WTC11 (cell line): ENCODE results near the gene VSTM2L. TPM values are rescaled to one million over a fixed set of nuclear protein-coding genes. Genes with fewer than 3 reads are reported as not detected.

Source experiments
- ATAC-seq: fragments of 200-7000 bp; cut with Tn5 transposase; 2 replicates; pipeline ENCODE4 v1.10.0; 2021; ENCODE audit warnings: mild to moderate bottlenecking, moderate library complexity
- CTCF ChIA-PET: fragments of 300-600 bp; sonication (Branson Sonifier 250); formaldehyde crosslinking; loops from one replicate; lab custom pipeline; 2021; ENCODE audit warnings: antibody characterized with exemption; lab: Charles Lee
- POLR2A ChIA-PET: fragments of 350-600 bp; sonication (Branson Sonifier 250); formaldehyde crosslinking; loops from one replicate; lab custom pipeline; 2021; ENCODE audit warnings: antibody characterized with exemption; lab: Charles Lee
- DNase-seq: peaks from one replicate; pipeline ENCODE4 v3.0.0; 2021; ENCODE audit warnings: low spot score
- H3K27ac Mint-ChIP-seq: 2 replicates; pipeline ENCODE4 v1.8.0; 2021; ENCODE audit warnings: mixed read lengths
- H3K27me3 Mint-ChIP-seq: 2 replicates; pipeline ENCODE4 v1.8.0; 2021; ENCODE audit warnings: low read depth, mild to moderate bottlenecking, moderate library complexity, mixed read lengths
- H3K36me3 Mint-ChIP-seq: 2 replicates; pipeline ENCODE4 v1.8.0; 2021; ENCODE audit warnings: mixed read lengths
- H3K4me1 Mint-ChIP-seq: 2 replicates; pipeline ENCODE4 v1.8.0; 2022; ENCODE audit warnings: mixed read lengths
- H3K4me3 Mint-ChIP-seq: 2 replicates; pipeline ENCODE4 v1.8.0; 2021; ENCODE audit warnings: mild to moderate bottlenecking, moderate library complexity, mixed read lengths
- H3K9me3 Mint-ChIP-seq: 2 replicates; pipeline ENCODE4 v1.8.0; 2021; ENCODE audit warnings: mixed read lengths
- CBFB ChIP-seq: sonication (generic); formaldehyde crosslinking; IDR thresholded peaks from 2 replicates; pipeline ENCODE4 v1.8.1; 2022; ENCODE audit warnings: mild to moderate bottlenecking, low read depth, missing genetic modification reagents
- GTF2I ChIP-seq: fragments of 250-450 bp; sonication (Bioruptor Pico); conservative IDR thresholded peaks from 2 replicates; pipeline ENCODE4 v1.4.0; 2021; ENCODE audit warnings: mild to moderate bottlenecking
- HMGA2 ChIP-seq: fragments of 250-450 bp; sonication (Bioruptor Pico); IDR thresholded peaks from 2 replicates; pipeline ENCODE4 v1.4.0; 2021; ENCODE audit warnings: mild to moderate bottlenecking, moderate library complexity
- MYBL2 ChIP-seq: sonication (generic); formaldehyde crosslinking; IDR thresholded peaks from 2 replicates; pipeline ENCODE4 v1.8.1; 2023; ENCODE audit warnings: mild to moderate bottlenecking, moderate library complexity, missing genetic modification reagents
- NFE2L1 ChIP-seq: sonication (generic); formaldehyde crosslinking; IDR thresholded peaks from 2 replicates; pipeline ENCODE4 v1.8.1; 2023; ENCODE audit warnings: missing genetic modification reagents
- NFYB ChIP-seq: sonication (generic); formaldehyde crosslinking; conservative IDR thresholded peaks from 2 replicates; pipeline ENCODE4 v1.8.0; 2022; ENCODE audit warnings: low read depth, missing genetic modification reagents
- NR2C2 ChIP-seq: sonication (generic); formaldehyde crosslinking; IDR thresholded peaks from 2 replicates; pipeline ENCODE4 v1.8.0; 2022; ENCODE audit warnings: mild to moderate bottlenecking, missing genetic modification reagents
- PRDM15 ChIP-seq: sonication (generic); formaldehyde crosslinking; IDR thresholded peaks from 2 replicates; pipeline ENCODE4 v1.8.0; 2022; ENCODE audit warnings: missing genetic modification reagents
- SMAD3 ChIP-seq: sonication (generic); formaldehyde crosslinking; IDR thresholded peaks from 2 replicates; pipeline ENCODE4 v1.8.0; 2022; ENCODE audit warnings: missing genetic modification reagents, mild to moderate bottlenecking, borderline replicate concordance
- TCF7 ChIP-seq: sonication (generic); formaldehyde crosslinking; IDR thresholded peaks from 2 replicates; pipeline ENCODE4 v1.8.0; 2022; ENCODE audit warnings: mild to moderate bottlenecking, low read depth, missing genetic modification reagents, moderate library complexity
- TEAD1 ChIP-seq: sonication (generic); formaldehyde crosslinking; IDR thresholded peaks from 2 replicates; pipeline ENCODE4 v1.8.0; 2022; ENCODE audit warnings: mild to moderate bottlenecking, missing genetic modification reagents
- USF1 ChIP-seq: sonication (generic); formaldehyde crosslinking; IDR thresholded peaks from 2 replicates; pipeline ENCODE4 v1.8.0; 2022; ENCODE audit warnings: mild to moderate bottlenecking, missing genetic modification reagents
- ZNF138 ChIP-seq: sonication (generic); formaldehyde crosslinking; conservative IDR thresholded peaks from 2 replicates; pipeline ENCODE4 v1.8.1; 2022; ENCODE audit warnings: mild to moderate bottlenecking, moderate library complexity, missing genetic modification reagents
- ZNF219 ChIP-seq: sonication (generic); formaldehyde crosslinking; IDR thresholded peaks from 2 replicates; pipeline ENCODE4 v1.8.0; 2023; ENCODE audit warnings: missing genetic modification reagents, mild to moderate bottlenecking, borderline replicate concordance
- ZNF281 ChIP-seq: sonication (generic); formaldehyde crosslinking; IDR thresholded peaks from 2 replicates; pipeline ENCODE4 v1.8.0; 2023; ENCODE audit warnings: mild to moderate bottlenecking, missing genetic modification reagents
- ZNF396 ChIP-seq: fragments of 250-450 bp; sonication (Bioruptor Pico); IDR thresholded peaks from 2 replicates; pipeline ENCODE4 v1.8.0; 2021; ENCODE audit warnings: mild to moderate bottlenecking, moderate library complexity, borderline replicate concordance
- ZSCAN18 ChIP-seq: fragments of 250-450 bp; sonication (Bioruptor Pico); IDR thresholded peaks from 2 replicates; pipeline ENCODE4 v2.1.2; 2022; ENCODE audit warnings: mild to moderate bottlenecking, moderate library complexity
- total RNA-seq: library from RNA; stranded (reverse); gene quantifications from 3 replicates; pipeline ENCODE4 v1.2.3, GENCODE V29; 2021

VSTM2L gene
- total RNA-seq, 1 experiment from 2014 or later, result 1.9 TPM

- no peak for TF ChIP-seq ZNF281 (CRISPR knock-in tag)
- no peak for TF ChIP-seq TCF7 (CRISPR knock-in tag)
- no peak for TF ChIP-seq NFYB (CRISPR knock-in tag)
- TF ChIP-seq, all 79 proteins: peak for 0
Measured at GRCh38 chr20:37946946-37947345, 44.0 kb downstream of the VSTM2L start (continued).

GRCh38 chr20:37947943-37948342 lies 45.0 kb downstream of the VSTM2L start:
- TF ChIP-seq PRDM15 (CRISPR knock-in tag) (no peak), ZNF138 (CRISPR knock-in tag) (no peak), MYBL2 (no peak), USF1 (CRISPR knock-in tag) (no peak), TEAD1 (CRISPR knock-in tag) (no peak)
- ATAC-seq (no peak), DNase-seq (no peak)
- peaks cover 2% of the 10 kb centered on the region; the same call in 1 of the 2 replicates for H3K36me3 Mint-ChIP-seq
- ChIA-PET CTCF (interaction anchor here (0.6 kb wide), 1 partner anchor 498 kb away, joined by 3 read pairs; no protein-coding TSS in a partner anchor), POLR2A (no interaction called here)
- H3K9me3 Mint-ChIP-seq, result peaks cover 15% of the 10 kb centered on the region
- H3K27me3 Mint-ChIP-seq, result no peaks in the 10 kb centered on the region; the same call in 1 of the 2 replicates
- H3K4me3 Mint-ChIP-seq, result no peak overlapping the region
- peaks cover 3% of the 10 kb centered on the region; the same call in 1 of the 2 replicates for H3K4me1 Mint-ChIP-seq
- H3K27ac Mint-ChIP-seq, result no peak overlapping the region

- POLR2A ChIA-PET, result no interaction called here
- CTCF ChIA-PET, result no interaction called here
- H3K27ac Mint-ChIP-seq, result no peak overlapping the region
Measured at GRCh38 chr20:37948956-37949355, 46.0 kb downstream of the VSTM2L start.

More at GRCh38 chr20:37948956-37949355, 46.0 kb downstream of the VSTM2L start:
- DNase-seq (no peak), ATAC-seq (no peak)
- Mint-ChIP-seq H3K27me3 (no peaks in the 10 kb centered on the region; the same call in 1 of the 2 replicates), H3K9me3 (peaks cover 15% of the 10 kb centered on the region), H3K4me1 (no peaks in the 10 kb centered on the region), H3K4me3 (no peak overlapping the region), H3K36me3 (peaks cover 2% of the 10 kb centered on the region; the same call in 1 of the 2 replicates)
- TF ChIP-seq ZNF219, result no peak
- no peak for TF ChIP-seq NFE2L1 (CRISPR knock-in tag)
- TF ChIP-seq MYBL2, result no peak
- no peak for TF ChIP-seq ZNF396 (CRISPR knock-in tag)
- TF ChIP-seq ZSCAN18 (CRISPR knock-in tag), result no peak
- TF ChIP-seq HMGA2 (CRISPR knock-in tag), result no peak
- no peak for TF ChIP-seq NR2C2 (CRISPR knock-in tag)
- no peak for TF ChIP-seq SMAD3 (CRISPR knock-in tag)
- no peak for TF ChIP-seq GTF2I
- TF ChIP-seq CBFB (CRISPR knock-in tag), result no peak
